GM19193 (cell line): ENCODE measurements around the gene FSTL1.

Experiments used
- POLR2A ChIP-seq: IDR thresholded peaks from 4 replicates; pipeline ENCODE4 v1.6.1; 2011; ENCODE audit not compliant: insufficient read depth, insufficient read length; ENCODE audit errors: extremely low read depth

Gene FSTL1

GRCh38 chr3:120473389-120473788 lies 22.6 kb upstream of the FSTL1 start:
- no peak for TF ChIP-seq POLR2A

GRCh38 chr3:120472121-120472844 lies 21.5 kb upstream of the FSTL1 start:
- TF ChIP-seq POLR2A: no peak

- no peak for TF ChIP-seq POLR2A
Observed at GRCh38 chr3:120471643-120472042, 20.9 kb upstream of the FSTL1 start.

- TF ChIP-seq POLR2A: no peak
Observed at GRCh38 chr3:120470870-120471269, 20.1 kb upstream of the FSTL1 start.

DNA sequence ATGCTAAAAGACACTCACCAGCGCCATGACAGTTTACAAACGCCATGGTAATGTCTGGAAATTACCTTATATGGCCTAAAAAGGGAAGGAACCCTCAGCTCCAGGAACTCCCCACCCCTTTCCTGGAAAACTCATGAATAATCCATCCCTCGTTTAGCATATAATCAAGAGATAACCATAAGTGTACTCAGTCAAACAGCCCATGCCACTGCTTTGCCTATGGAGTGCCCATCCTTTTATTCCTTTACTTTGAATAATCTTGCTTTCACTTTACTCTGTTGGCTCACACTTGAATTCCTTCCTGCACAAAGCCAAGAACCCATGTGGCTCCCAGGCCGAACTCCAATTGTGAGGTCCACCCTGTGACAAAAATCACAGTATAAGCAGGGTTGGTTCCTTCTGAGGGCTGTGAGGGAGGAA lies 19.1 kb upstream of the FSTL1 start:
- no peak for TF ChIP-seq POLR2A

DNA sequence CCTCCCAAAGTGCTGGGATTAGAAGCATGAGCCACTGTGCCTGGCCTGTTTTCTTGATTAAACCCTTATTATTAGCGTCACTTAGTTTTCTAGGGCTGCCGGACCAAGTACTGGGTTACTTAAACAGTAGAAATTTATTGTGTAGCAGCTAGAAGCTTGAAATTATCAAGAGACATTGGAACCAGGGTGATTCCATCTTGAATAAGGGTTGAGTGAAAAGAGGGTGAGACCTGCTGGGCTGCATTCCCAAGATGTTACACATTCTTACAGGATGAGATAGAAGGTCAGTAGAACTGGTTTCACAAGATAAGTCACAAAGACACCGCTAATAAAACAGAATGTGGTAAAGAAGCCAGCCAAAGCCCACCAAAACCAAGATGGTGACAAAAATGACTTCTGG lies 18.6 kb upstream of the FSTL1 start:
- TF ChIP-seq POLR2A: no peak

DNA sequence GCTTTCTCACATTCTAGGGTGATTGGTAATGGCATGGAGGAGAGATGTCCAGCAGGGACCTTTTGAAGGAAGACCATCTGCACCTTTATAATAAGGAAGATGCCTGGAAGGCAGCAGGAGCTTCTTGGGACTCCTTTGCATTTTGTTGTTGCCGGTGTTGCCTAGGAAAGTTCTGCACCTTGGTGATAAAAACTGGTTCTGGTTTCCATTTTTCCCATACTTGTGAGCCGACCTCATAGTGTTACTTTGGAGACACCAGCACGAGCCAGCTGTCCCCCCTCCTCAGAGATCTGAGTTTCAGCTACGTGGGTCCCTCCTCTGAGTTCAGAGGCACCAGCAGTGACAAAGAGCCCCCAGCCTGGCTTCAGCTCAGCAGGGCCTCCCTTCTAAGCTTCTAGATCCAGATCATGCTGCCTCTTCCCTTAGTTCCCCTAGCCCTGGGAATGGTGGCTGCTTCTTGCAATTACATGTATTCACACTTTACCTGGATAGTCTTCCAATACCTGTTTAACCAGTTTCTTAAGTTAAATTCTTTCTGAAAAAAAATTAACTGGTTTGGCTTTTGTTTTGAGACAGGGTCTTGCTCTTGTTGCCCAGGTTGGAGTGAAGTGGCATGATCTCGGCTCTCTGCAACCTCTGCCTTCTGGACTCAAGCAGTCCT lies 18.0 kb upstream of the FSTL1 start:
- TF ChIP-seq POLR2A: no peak

DNA sequence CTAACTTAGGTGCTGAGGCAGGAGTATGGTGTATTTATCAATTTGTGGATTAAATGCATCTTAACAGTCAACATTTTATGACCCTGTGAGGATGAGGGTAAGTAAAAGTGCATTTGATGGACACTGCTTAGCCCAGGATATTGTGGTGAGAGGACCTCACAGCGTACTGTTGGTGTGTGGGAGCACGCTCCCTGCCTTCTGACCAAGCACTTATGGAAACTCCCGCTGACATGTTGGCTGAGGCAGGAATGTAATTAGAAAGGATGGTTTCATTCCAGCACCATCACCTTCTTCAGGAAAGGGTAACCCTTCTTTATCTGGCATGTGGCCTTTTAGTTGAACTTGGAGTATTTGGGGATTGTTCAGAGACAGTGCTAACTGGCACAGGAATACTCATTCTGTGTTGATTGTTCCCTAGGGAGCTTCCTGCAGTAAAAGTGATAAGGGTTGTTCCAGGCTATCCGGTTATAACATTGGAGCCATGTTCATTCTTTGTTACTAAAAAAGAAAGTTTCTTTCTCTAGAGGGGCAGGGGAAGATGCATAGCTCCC lies 11.7 kb upstream of the FSTL1 start:
- TF ChIP-seq POLR2A: no peak

DNA sequence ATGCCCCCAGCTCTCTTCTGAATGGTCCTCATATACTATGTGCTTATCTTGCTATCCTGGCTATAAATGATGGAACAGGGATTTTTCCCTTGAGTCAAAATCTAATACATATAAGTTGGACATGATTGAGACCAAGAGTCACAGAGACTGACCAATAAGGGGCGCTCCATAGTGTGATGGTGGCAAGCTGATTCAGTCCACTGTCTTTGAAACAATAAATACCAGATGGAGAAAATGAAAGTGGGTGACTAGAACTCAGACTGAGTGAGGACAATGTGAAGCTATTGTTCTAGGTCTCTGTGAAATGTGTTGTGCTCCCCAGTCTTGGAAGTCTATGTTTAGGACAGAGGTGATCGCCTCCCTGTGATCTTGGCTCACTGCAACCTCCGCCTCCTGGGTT lies 10.6 kb upstream of the FSTL1 start:
- no peak for TF ChIP-seq POLR2A

GRCh38 chr3:120460862-120461261 lies 10.1 kb upstream of the FSTL1 start:
- no peak for TF ChIP-seq POLR2A

DNA sequence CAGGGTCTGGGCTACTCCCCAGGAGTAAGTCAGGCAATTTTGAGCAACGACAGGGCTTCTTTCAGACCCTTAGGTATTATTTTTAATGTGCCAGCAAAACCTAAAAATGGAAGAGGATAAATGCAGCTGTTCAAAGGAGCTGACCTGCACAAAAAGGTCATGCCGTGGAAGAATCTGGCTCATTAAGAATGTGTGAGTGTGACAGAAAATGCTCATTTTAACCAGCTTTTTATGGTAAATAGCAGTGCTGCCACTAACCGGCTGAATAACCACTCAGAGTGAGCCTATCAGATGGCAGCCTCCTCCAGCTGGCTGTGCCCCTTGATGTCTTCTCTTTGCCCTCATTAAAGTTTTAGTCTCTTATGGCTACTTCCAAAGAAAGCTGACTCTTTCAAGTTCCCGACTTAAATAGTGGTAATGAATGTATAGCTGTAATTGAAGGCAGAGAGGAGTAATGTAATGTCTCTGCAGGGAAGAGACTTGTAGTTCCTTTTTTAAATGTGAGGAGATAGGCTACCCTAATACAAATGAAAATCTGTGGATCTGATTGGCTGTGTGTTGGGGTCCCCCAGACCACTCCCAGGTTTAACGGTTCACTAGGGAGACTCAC lies 9.5 kb upstream of the FSTL1 start:
- no peak for TF ChIP-seq POLR2A

DNA sequence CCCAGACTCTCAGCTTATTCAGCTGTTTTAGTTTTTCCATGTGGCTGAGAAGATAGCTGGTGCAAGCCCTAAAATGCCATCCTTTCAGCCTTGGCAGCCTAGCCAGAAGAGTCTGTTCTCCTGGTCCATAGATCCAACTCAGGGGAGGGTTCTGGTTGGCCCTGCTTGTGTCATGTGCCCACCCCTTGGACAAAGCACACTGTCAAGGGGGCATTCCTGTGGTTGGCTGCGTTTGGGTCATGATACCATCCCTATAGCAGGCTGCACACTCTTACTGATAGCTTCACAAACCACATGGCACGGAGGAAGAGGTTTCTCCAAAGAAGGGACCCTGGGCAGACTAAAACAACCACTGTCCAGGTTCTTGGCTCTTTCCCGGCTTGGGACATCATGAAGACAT lies 8.4 kb upstream of the FSTL1 start:
- no peak for TF ChIP-seq POLR2A

- no peak for TF ChIP-seq POLR2A
Observed at GRCh38 chr3:120457827-120458226, 7.0 kb upstream of the FSTL1 start.

GRCh38 chr3:120454076-120454689 lies 3.4 kb upstream of the FSTL1 start:
- no peak for TF ChIP-seq POLR2A

DNA sequence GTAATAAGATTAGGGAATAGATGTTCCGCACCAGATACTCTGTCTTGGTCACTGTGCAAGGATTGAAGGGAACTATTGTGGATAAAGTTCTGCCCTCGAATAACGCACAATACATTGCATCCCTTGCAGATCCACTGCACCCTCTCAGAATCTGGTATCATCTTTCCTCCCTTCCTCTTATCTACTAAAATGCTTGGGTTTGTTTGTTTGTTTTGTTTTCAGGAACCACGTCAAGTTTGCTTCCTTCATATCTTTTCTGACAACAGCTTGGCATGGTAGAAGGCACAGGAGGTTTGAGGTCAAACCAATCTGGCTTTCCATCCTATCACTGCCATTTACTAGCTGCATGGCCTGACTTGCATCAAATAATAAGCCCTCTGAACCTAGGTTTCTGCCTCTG lies 2.0 kb upstream of the FSTL1 start:
- no peak for TF ChIP-seq POLR2A
